ENCODE results near the gene ITPR2. TPM values are rescaled to one million over a fixed set of nuclear protein-coding genes. Genes with fewer than 3 reads are reported as not detected.
"Not testable (repeated sequence)": the region's sequence is repeated elsewhere in the genome, so short reads cannot be mapped to it uniquely, and the experiment has no call there.

Gene ITPR2
- total RNA-seq, 3 donors from 2014 or later: 18.2 to 26.7 (median 21.0) TPM

DNA sequence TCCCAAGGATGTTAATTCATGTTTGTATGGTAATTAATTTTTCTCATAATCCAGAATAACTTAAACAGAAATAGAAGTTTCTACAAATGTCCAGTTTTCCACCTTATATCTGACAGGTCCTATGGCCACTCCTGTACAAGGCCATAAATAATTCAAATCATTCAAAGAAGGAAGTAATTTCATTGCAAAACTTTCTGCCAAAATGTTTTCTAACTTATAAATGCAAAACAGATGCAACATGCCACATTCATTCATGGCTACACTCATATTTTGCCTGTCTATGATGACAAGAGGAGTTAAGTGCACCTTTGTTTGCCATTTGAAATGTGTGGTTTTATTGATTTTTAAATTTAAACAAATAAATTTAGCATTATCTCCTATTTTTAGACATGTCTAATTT is 34.4 kb downstream of the ITPR2 start:
- peaks cover 17% of the 10 kb centered on the region for H3K4me1 Mint-ChIP-seq (ENCODE audit: low read depth)
- no peak for DNase-seq
- H3K4me3 Mint-ChIP-seq: no peak overlapping the region
- no peak for ATAC-seq
- peaks cover 5% of the 10 kb centered on the region for H3K36me3 Mint-ChIP-seq (ENCODE audit: insufficient read depth)
- no peaks in the 10 kb centered on the region for H3K9me3 Mint-ChIP-seq
- no peaks in the 10 kb centered on the region for H3K27me3 Mint-ChIP-seq (ENCODE audit: low read depth)

DNA sequence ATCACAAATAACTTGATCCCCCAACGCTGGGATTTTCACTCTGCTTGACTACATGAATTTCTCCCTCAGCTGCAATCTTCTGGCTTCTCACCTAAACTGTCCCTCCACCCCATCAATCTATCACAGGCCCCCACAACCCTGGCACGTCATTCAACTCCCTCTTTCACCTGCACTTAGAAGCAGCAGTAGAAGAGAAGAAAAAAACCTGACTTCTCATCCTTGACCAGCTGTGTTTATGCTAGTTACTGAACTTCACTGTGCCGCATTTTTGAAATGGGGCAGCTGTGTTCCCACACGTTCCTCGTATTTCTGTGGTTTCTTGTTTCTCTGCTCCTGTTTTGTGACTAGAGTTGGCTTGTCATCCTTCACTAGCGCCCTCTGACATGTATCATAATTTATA is 35.0 kb downstream of the ITPR2 start:
- peaks cover 12% of the 10 kb centered on the region for H3K4me1 Mint-ChIP-seq (ENCODE audit: low read depth)

DNA sequence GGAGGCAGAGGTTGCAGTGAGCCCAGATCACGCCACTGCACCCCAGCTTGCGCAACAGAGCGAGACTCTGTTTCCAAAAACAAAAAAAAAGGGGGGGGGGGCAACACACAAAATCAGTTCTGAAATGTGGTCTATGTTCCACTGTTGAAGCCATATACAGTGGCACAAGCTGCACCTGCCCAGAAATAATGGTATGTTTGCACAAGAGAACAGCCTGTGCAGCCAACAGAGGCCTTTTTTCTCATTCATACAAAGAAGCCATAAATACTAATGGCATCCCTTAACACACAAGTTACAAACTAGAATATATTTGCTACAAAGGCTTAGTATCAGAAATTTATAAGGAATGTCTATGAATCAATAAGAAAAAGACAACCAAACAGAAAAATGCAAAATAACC is 37.1 kb downstream of the ITPR2 start:
- Mint-ChIP-seq H3K4me3 (no peak overlapping the region), H3K36me3 (ENCODE audit: insufficient read depth) (peaks cover 2% of the 10 kb centered on the region), H3K27me3 (ENCODE audit: low read depth) (no peaks in the 10 kb centered on the region), H3K4me1 (ENCODE audit: low read depth) (peaks cover 27% of the 10 kb centered on the region), H3K9me3 (no peaks in the 10 kb centered on the region)
- ATAC-seq (no peak), DNase-seq (no peak)

More for the DNA sequence above, 35.0 kb downstream of the ITPR2 start:
- Mint-ChIP-seq H3K27me3 (ENCODE audit: low read depth) (no peaks in the 10 kb centered on the region), H3K4me3 (no peak overlapping the region), H3K36me3 (ENCODE audit: insufficient read depth) (peaks cover 5% of the 10 kb centered on the region), H3K9me3 (no peaks in the 10 kb centered on the region)
- DNase-seq (no peak), ATAC-seq (no peak)

DNA sequence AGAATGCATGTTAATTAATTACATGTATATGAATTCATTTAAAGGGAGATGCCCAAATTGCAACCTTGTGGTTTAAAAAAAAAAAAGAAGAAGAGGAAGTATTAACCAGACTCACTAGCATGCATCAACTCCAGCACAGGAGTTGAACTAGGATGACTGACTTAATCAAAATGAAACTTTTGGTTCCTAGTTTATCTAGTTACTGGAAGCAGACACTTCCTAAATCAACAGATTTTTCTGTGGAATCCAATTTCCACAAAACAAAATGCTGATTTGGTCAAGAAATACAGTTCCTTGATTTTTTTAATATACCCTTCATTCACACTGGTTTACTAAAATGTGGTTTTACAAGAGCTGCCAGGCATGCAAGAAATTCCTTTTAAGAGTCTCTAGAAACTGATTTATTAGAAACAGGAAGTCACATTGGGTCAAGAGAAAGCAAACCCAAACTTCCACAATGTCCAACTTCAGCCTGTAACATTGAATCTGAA is 41.6 kb downstream of the ITPR2 start:
- Mint-ChIP-seq H3K4me3 (no peak overlapping the region), H3K9me3 (no peaks in the 10 kb centered on the region), H3K4me1 (ENCODE audit: low read depth) (peaks cover 26% of the 10 kb centered on the region), H3K27me3 (ENCODE audit: low read depth) (no peaks in the 10 kb centered on the region), H3K36me3 (ENCODE audit: insufficient read depth) (peaks cover 25% of the 10 kb centered on the region)
- no peak for DNase-seq
- ATAC-seq: no peak

DNA sequence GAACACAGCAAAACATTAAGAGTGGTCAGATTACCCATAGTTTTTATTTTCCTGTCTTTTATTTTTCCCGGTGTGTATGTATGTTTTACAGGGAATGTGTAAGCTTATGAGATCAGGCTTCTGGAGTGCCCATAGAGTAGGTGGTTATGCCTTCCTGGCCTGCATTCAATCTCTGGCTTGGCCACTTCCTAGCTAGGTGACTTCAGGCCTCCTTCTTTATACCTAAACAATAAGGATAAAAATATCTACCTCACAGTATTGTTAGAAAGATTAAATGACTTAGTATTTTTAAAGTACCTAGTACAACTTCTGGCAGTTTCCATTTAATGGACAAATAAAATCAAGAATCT is 42.4 kb downstream of the ITPR2 start:
- no peaks in the 10 kb centered on the region for H3K9me3 Mint-ChIP-seq
- H3K4me3 Mint-ChIP-seq: no peak overlapping the region
- H3K4me1 Mint-ChIP-seq (ENCODE audit: low read depth): peaks cover 26% of the 10 kb centered on the region
- DNase-seq: no peak
- no peak for ATAC-seq
- H3K27me3 Mint-ChIP-seq (ENCODE audit: low read depth): no peaks in the 10 kb centered on the region
- H3K36me3 Mint-ChIP-seq (ENCODE audit: insufficient read depth): peaks cover 25% of the 10 kb centered on the region

DNA sequence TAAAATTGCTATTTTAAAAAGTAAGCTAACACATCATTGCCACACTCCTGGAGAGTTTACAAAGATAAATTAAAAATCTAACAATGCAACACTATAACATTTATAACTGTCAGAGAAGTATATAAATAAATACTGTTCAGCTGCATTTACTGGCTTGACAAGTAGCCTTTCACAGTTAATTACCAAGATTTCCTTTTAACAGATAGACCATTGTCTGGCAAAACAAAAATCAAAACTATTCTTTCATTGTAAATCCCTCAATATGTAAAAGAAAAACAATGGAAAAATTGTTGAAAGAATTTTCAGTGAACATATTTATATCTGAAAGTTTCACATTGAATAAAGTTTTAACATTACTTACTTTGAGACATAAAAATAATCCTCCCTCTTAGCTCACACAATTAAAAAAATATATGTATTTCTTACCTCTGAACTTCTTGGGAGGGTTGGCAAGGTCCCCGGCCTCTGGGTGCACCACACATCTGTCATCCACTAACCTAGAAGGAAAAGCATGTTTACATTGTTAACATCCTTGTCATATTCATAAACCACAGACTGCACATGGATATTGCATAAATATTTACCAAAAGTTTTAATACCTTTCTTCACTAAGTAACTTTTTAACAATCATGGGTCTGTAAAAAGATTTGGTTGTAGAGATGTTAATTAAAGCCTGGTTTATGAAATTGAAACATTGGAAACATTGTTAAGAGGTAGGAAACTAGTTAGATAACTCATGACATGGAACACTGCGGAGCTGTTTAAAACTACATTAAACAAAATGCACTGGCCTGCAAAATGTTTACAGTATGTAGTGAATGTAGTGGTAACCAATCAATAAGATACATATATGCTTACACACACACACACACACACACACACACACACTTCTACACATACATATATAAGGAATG is 43.0 kb downstream of the ITPR2 start:
- Mint-ChIP-seq H3K4me3 (no peak overlapping the region), H3K4me1 (ENCODE audit: low read depth) (peaks cover 26% of the 10 kb centered on the region), H3K27me3 (ENCODE audit: low read depth) (no peaks in the 10 kb centered on the region), H3K9me3 (no peaks in the 10 kb centered on the region), H3K36me3 (ENCODE audit: insufficient read depth) (peaks cover 25% of the 10 kb centered on the region)
- ATAC-seq (no peak), DNase-seq (no peak)

DNA sequence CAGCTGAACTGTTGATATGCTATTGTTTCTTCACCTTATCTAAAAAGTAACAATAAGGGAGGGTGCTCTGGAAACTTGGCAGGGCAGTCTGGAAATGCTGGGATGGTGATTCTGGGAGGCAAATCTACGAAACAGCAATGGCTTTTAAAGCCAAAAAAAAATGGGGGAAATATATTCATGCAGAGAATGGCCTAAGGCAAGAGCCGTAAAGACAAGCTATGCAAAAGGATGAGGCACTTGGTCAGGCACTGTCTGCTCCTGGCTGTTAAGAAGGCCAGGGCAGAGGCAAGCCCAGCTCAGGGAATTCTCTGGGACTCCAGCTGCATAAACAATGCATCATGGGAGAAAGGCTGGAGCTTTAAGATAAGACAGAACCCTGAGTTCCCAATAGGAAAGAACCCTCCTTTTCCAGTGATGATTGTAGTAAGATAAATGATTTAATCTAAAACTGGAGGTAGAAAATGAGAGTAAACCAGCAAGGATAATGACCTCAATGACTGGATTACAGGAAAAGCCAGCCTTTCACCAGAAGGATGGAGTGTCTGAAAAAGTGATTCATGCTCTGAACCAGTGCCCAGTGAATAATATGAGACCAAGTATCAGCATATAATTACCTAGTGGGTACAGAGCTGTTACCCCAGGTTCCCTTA is 46.0 kb downstream of the ITPR2 start:
- ATAC-seq (no peak), DNase-seq (no peak)
- H3K4me1 Mint-ChIP-seq (ENCODE audit: low read depth): peaks cover 19% of the 10 kb centered on the region
- no peaks in the 10 kb centered on the region for H3K27me3 Mint-ChIP-seq (ENCODE audit: low read depth)
- H3K36me3 Mint-ChIP-seq (ENCODE audit: insufficient read depth): peaks cover 43% of the 10 kb centered on the region
- H3K9me3 Mint-ChIP-seq: no peaks in the 10 kb centered on the region
- no peak overlapping the region for H3K4me3 Mint-ChIP-seq

DNA sequence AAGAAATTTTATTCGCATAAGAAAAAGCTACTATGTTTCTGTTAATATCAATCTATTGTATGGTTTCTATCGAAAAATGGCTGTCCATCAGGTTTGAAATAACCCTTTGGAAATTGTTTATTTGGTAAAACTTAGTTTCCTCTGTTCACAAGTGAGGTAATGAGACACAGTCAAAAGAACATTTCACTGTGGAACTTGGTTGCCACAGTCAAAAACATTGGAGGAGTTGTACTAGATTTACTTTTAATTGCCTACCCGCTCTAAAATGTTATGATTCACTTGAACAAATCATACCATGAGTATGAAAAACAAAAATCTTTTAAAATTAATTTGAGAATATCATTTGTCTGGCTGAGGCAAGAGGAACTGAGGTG is 46.5 kb downstream of the ITPR2 start:
- H3K4me3 Mint-ChIP-seq: no peak overlapping the region
- H3K27me3 Mint-ChIP-seq (ENCODE audit: low read depth): no peaks in the 10 kb centered on the region
- peaks cover 14% of the 10 kb centered on the region for H3K4me1 Mint-ChIP-seq (ENCODE audit: low read depth)
- H3K36me3 Mint-ChIP-seq (ENCODE audit: insufficient read depth): peaks cover 44% of the 10 kb centered on the region
- no peak for ATAC-seq
- H3K9me3 Mint-ChIP-seq: no peaks in the 10 kb centered on the region
- DNase-seq: no peak

DNA sequence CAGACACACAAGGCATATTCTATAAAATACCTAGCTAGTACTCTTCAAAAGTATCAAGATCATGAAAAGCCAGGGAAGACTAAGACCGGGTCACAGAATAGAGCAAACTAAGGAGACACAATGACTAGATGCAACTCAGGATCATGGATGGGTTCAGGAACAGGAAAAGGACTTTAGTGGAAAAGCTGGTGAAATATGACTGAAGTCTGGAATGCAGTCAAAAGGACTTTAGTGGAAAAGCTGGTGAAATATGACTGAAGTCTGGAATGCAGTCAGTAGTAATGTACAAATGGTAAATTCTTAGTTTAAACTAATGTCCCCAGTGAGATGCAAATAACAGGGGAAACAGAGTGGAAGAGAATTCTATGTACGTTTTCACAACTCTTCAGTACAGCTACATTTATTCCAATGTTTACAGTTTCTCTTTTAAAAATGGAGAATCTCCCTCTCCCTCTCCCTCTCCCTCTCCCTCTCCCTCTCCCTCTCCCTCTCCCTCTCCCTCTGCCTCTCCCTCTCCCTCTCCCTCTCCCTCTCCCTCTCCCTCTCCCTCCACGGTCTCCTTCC is 49.1 kb downstream of the ITPR2 start:
- H3K36me3 Mint-ChIP-seq (ENCODE audit: insufficient read depth): peaks cover 53% of the 10 kb centered on the region
- ATAC-seq; H3K9me3 Mint-ChIP-seq; H3K4me3 Mint-ChIP-seq; H3K4me1 Mint-ChIP-seq (ENCODE audit: low read depth); DNase-seq; H3K27me3 Mint-ChIP-seq (ENCODE audit: low read depth): not testable (repeated sequence)

DNA sequence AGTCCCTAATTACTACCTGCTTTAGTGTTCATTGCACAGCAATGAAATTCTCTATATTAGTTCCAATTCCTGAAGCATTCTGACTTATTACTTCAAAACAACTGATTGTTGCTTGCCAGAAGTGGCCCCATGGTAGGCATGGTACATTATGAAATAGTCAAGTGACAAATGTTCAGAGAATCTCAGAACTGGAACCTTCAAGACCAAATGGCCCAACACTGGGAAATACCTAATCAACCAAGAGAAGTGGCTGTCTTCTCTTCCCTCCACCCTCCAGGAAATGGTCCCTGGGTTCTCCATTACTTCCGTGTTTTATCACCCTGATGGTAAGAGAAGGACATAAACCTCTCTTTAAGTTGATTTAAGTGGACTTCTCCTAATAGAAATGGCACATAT is 49.9 kb downstream of the ITPR2 start:
- peaks cover 49% of the 10 kb centered on the region for H3K36me3 Mint-ChIP-seq (ENCODE audit: insufficient read depth)
- no peaks in the 10 kb centered on the region for H3K4me1 Mint-ChIP-seq (ENCODE audit: low read depth)
- no peak for DNase-seq
- H3K9me3 Mint-ChIP-seq: peaks cover 11% of the 10 kb centered on the region
- no peak for ATAC-seq
- no peak overlapping the region for H3K4me3 Mint-ChIP-seq
- no peaks in the 10 kb centered on the region for H3K27me3 Mint-ChIP-seq (ENCODE audit: low read depth)

DNA sequence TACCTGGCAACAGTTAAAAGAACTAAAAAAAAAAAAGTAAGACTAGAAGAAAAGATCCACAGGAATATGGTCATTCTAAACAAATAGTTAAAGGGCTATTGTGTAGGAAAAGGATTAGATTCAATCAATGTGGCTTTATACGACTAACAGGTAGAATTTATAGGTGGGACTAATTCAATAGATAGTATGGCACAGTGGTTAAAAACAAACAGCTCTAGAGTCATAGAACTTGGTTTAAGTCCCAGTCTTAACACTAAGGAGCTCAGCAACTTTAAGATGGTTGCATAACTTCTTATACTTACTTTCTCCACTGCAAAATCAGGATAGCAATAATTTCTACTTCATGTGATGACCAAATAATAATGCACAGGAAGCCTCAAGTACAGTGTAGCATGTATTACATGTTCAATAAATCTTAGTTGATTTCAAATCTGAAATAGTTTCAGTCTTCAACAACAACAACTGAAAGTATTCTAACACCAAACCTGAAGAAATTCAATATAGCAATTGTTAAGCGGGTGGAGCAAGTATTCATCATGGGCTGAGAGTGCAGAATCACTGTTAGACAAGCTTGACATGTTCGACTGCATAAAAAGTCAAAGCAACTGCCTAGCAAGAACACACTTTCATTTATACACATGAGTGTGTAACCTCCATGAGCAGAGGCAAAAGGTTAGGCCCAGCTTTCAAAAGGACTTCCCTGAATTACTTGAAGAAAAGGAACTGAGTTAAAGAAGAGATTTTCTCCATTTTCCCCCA is 50.4 kb downstream of the ITPR2 start:
- no peak for DNase-seq
- Mint-ChIP-seq H3K36me3 (ENCODE audit: insufficient read depth) (peaks cover 48% of the 10 kb centered on the region), H3K4me3 (no peak overlapping the region), H3K4me1 (ENCODE audit: low read depth) (no peaks in the 10 kb centered on the region), H3K27me3 (ENCODE audit: low read depth) (no peaks in the 10 kb centered on the region), H3K9me3 (peaks cover 11% of the 10 kb centered on the region)
- ATAC-seq: no peak

DNA sequence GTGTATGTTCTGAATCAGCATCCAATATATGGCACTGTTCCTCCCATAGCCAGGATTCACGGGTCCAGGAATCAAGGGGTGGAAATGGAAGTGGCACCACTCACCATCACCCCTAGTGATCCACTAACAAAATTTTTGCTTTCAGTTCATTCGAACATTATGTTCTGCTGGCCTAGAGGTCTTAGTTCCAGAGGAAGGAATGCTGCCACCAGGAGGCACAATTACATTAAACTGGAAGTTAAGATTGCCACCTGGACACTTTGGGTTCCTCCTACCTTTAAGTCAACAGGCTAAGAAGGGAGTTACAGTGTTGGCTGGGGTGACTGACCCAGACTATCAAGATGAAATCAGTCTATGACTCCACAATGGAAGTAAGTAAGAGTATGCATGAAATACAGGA is 52.3 kb downstream of the ITPR2 start:
- not testable (repeated sequence) for ATAC-seq; H3K4me1 Mint-ChIP-seq (ENCODE audit: low read depth)

DNA sequence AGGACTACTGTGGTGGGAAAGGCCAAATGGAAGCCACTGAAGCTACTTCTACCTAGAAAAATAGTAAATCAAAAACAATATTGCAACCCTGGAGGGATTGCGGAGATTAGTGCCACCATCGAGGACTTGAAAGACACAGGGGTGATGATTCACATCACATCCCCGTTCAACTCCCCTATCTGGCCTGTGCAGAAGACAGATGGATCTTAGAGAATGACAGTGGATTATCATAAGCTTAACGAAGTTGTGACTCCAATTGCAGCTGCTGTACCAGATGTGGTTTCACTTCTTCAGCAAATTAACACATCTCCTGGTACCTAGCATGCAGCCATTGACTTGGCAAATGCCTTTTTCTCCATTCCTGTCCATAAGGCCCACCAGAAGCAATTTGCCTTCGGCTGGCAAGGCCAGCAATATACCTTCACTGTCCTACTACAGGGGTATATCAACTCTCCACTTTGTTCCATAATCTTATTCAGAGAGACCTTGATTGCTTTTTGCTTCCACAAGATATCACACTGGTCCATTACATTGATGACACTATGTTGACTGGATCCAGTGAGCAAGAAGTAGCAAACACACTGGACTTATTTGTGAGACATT is 54.7 kb downstream of the ITPR2 start:
- Mint-ChIP-seq H3K9me3 (peaks cover 24% of the 10 kb centered on the region), H3K36me3 (ENCODE audit: insufficient read depth) (peaks cover 59% of the 10 kb centered on the region)
- H3K4me3 Mint-ChIP-seq; DNase-seq; H3K4me1 Mint-ChIP-seq (ENCODE audit: low read depth); H3K27me3 Mint-ChIP-seq (ENCODE audit: low read depth); ATAC-seq: not testable (repeated sequence)

More for the DNA sequence above, 52.3 kb downstream of the ITPR2 start:
- Mint-ChIP-seq H3K36me3 (ENCODE audit: insufficient read depth) (peaks cover 52% of the 10 kb centered on the region), H3K9me3 (peaks cover 19% of the 10 kb centered on the region)
- H3K4me3 Mint-ChIP-seq; H3K27me3 Mint-ChIP-seq (ENCODE audit: low read depth); DNase-seq: not testable (repeated sequence)

DNA sequence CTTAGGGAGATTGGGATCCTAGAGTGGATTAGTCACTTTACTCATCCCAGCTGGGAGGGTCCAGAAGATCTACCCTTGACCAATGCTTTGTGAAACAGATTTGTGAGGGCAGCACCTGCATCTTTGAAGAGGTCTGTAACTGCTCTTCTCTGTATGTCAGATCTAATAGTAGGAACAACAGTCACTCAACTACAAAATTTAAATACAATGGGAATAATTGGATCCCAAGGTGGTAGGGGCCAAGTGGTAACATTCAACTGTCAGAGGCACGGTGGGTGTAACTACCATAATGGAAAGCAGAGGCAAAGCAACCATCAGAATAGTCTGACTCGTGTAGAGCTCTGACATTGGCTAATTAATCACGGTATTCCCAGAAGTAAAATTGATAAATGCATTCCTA is 55.8 kb downstream of the ITPR2 start:
- no peaks in the 10 kb centered on the region for H3K27me3 Mint-ChIP-seq (ENCODE audit: low read depth)
- H3K36me3 Mint-ChIP-seq (ENCODE audit: insufficient read depth): peaks cover 56% of the 10 kb centered on the region
- ATAC-seq (no peak), DNase-seq (no peak)
- H3K4me3 Mint-ChIP-seq: no peak overlapping the region
- H3K9me3 Mint-ChIP-seq: peaks cover 24% of the 10 kb centered on the region
- H3K4me1 Mint-ChIP-seq (ENCODE audit: low read depth): no peaks in the 10 kb centered on the region

Measured in activated T-cell treated with anti-CD3 and anti-CD28 coated beads, Interleukin-2, amount 50 U/mL, for 4 hours (primary cell).